Lung (tissue), 12 donors: ENCODE measurements around the gene FGF14. TPM values are rescaled to one million over a fixed set of nuclear protein-coding genes. Genes with fewer than 3 reads are reported as not detected.

ENCODE experiments used
- ATAC-seq: fragments of 200-7000 bp; cut with Tn5 transposase; one replicate; pipeline ENCODE4 v1.9.1; 2020; ENCODE audit warnings: moderate number of reproducible peaks; ENCODE audit not compliant: insufficient read depth, low FRiP score
- DNase-seq, 3 donors: peaks; one replicate each; pipeline ENCODE4 v3.0.0-alpha.2; 2013 to 2017
- H3K27ac ChIP-seq, 2 donors: one replicate each; pipeline ENCODE4 v1.5.1; 2013; ENCODE audit warnings: mild to moderate bottlenecking in 2 of 2, moderate library complexity in 2 of 2, control low read depth in 1 of 2, inconsistent platforms in 1 of 2, low read depth in 1 of 2, low read length in 1 of 2
- H3K27me3 ChIP-seq, 3 donors: one replicate each; pipeline ENCODE4 v1.5.1; 2013; ENCODE audit warnings: low read length in 2 of 3; ENCODE audit not compliant: control insufficient read depth in 3 of 3, insufficient read depth in 3 of 3
- H3K36me3 ChIP-seq, 4 donors: one replicate each; pipeline ENCODE4 v1.5.1; 2013; ENCODE audit warnings: low read length in 4 of 4, mild to moderate bottlenecking in 1 of 4, moderate library complexity in 1 of 4; ENCODE audit not compliant: control insufficient read depth in 4 of 4, insufficient read depth in 4 of 4
- H3K4me1 ChIP-seq, 5 donors: one replicate each; pipeline ENCODE4 v1.5.1; 2013; ENCODE audit warnings: low read length in 5 of 5, mild to moderate bottlenecking in 2 of 5, moderate library complexity in 1 of 5; ENCODE audit not compliant: control insufficient read depth in 5 of 5, insufficient read depth in 5 of 5
- H3K4me3 ChIP-seq: one replicate; pipeline ENCODE4 v1.5.1; 2013; ENCODE audit warnings: mild to moderate bottlenecking, control low read depth, moderate library complexity
- H3K9ac ChIP-seq, 2 donors: one replicate each; pipeline ENCODE4 v1.5.1; 2013; ENCODE audit warnings: low read length in 2 of 2, control low read depth in 1 of 2; ENCODE audit not compliant: insufficient read depth in 1 of 2
- H3K9me3 ChIP-seq, 4 donors: one replicate each; pipeline ENCODE4 v1.5.1; 2013; ENCODE audit warnings: low read length in 3 of 4, mild to moderate bottlenecking in 1 of 4, moderate library complexity in 1 of 4; ENCODE audit not compliant: control insufficient read depth in 4 of 4, insufficient read depth in 3 of 4
- CTCF ChIP-seq: IDR thresholded peaks from 2 replicates; pipeline ENCODE4 v1.5.1; 2012; ENCODE audit warnings: mild to moderate bottlenecking; ENCODE audit errors: control extremely low read depth, extremely low read depth
- WGBS, 2 donors: extraction: QIAGEN DNeasy Blood & Tissue Kit; methylation state at CpG; one replicate each; pipeline ENCODE4 v1.1.7; 2013; 5-methylcytosine and 5-hydroxymethylcytosine counted together
- polyA plus RNA-seq, 2 donors: library from polyadenylated mRNA; stranded (reverse); fragments of 200-250 nt; gene quantifications; one replicate each; pipeline ENCODE4 v1.2.1, GENCODE V29; 2013
- total RNA-seq, 2 donors: library from RNA; depleted of rRNA in 1 of 2; stranded (reverse); fragments of >200 nt in 1 of 2; gene quantifications; one replicate each; pipeline ENCODE4 v1.2.1, GENCODE V29; 2014 to 2021
- donor health status: control.
- donor health status: control.
- donor health status: Bipolar disorder and iron deficiency.
- donor health status: healthy.
- donor health status: DM: yes; HTN: yes; CAD: no.

Gene FGF14
- total and polyA plus RNA-seq, 4 donors, result 0.59 to 12.9 (median 2.3) TPM

- H3K9me3 ChIP-seq, result no peaks in the 10 kb centered on the region
- H3K36me3 ChIP-seq, result no peaks in the 10 kb centered on the region
- ATAC-seq (no peak), DNase-seq (peak in 2 of 3 donors; percentile 69 to 76)
- H3K9ac ChIP-seq, result no peak overlapping the region
- H3K27ac ChIP-seq, result no peak overlapping the region
- no peak for TF ChIP-seq CTCF
- no peaks in the 10 kb centered on the region for H3K27me3 ChIP-seq
- WGBS, 2 donors, result 63 to 81% methylated on average over 6 of the region's 6 CpGs
- no peak overlapping the region for H3K4me3 ChIP-seq
- no peaks in the 10 kb centered on the region for H3K4me1 ChIP-seq
These were observed 174.1 kb downstream of the FGF14 start for GRCh38 chr13:102227741-102228140.

GRCh38 chr13:102226591-102226990 is 175.3 kb downstream of the FGF14 start:
- WGBS, 2 donors, result 79 to 89% methylated on average over 1 of the region's 1 CpG
- H3K4me3 ChIP-seq, result no peak overlapping the region
- H3K9ac ChIP-seq, result no peak overlapping the region
- H3K27ac ChIP-seq, result no peak overlapping the region
- DNase-seq (no peak), ATAC-seq (no peak)
- H3K9me3 ChIP-seq, result no peaks in the 10 kb centered on the region
- no peak for TF ChIP-seq CTCF
- no peaks in the 10 kb centered on the region for H3K4me1 ChIP-seq
- no peaks in the 10 kb centered on the region for H3K36me3 ChIP-seq
- H3K27me3 ChIP-seq, result no peaks in the 10 kb centered on the region

GRCh38 chr13:102225892-102226291 is 176.0 kb downstream of the FGF14 start:
- ATAC-seq, result no peak

More at GRCh38 chr13:102225892-102226291, 176.0 kb downstream of the FGF14 start:
- WGBS, 2 donors, result 60 to 65% methylated on average over 6 of the region's 6 CpGs
- DNase-seq, result no peak
- Histone ChIP-seq H3K36me3 (no peaks in the 10 kb centered on the region), H3K4me1 (no peaks in the 10 kb centered on the region), H3K4me3 (no peak overlapping the region), H3K9me3 (no peaks in the 10 kb centered on the region), H3K27me3 (no peaks in the 10 kb centered on the region), H3K27ac (no peak overlapping the region), H3K9ac (no peak overlapping the region)
- no peak for TF ChIP-seq CTCF
